Measurements from ENCODE around the gene BRD1.

DNA sequence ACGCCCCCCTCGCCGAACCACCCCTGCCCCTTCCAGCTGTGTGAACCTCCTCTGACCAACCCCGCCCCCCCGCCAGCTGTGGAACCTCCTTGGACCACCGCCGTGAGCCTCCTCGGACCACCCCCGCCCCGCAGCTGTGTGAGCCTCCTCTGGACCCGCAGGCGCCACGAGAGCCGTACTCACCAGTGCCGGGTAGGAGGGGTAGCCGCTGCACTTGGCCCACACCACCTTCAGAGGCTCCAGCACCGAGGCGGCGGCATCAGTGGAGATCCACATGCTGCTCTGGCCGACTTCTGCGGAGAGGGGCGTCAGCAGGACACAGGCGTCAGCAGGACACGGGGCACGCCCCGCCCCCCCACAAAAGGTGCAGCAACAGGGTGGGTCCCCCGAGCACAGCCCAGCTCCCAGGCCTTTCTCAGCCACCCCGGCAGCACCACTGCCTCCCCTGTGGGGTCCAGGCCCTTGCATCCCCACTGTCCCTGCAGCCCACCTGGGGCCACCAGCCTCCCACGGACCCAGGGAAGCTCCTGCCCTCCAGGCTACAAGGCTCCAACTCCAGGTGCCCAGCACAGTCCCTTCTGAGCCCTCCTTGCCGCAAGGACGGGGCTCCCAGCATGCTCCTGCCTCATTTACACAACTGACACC lies 51.7 kb downstream of the BRD1 start:
- TF ChIP-seq, protein P1, sequence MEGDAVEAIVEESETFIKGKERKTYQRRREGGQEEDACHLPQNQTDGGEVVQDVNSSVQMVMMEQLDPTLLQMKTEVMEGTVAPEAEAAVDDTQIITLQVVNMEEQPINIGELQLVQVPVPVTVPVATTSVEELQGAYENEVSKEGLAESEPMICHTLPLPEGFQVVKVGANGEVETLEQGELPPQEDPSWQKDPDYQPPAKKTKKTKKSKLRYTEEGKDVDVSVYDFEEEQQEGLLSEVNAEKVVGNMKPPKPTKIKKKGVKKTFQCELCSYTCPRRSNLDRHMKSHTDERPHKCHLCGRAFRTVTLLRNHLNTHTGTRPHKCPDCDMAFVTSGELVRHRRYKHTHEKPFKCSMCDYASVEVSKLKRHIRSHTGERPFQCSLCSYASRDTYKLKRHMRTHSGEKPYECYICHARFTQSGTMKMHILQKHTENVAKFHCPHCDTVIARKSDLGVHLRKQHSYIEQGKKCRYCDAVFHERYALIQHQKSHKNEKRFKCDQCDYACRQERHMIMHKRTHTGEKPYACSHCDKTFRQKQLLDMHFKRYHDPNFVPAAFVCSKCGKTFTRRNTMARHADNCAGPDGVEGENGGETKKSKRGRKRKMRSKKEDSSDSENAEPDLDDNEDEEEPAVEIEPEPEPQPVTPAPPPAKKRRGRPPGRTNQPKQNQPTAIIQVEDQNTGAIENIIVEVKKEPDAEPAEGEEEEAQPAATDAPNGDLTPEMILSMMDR (IDR thresholded peaks at IDR 0.05): no peak
- TF ChIP-seq POLR2AphosphoS5 (IDR thresholded peaks at IDR 0.05): no peak
- no peak for TF ChIP-seq EP300 (IDR thresholded peaks at IDR 0.05)
- TF ChIP-seq POLR2A (IDR thresholded peaks at IDR 0.05): no peak

Data from suprapubic skin (tissue), 4 donors.